ENCODE data around the gene BICD2. TPM values are rescaled to one million over a fixed set of nuclear protein-coding genes. Genes with fewer than 3 reads are reported as not detected.

BICD2 gene
- total and polyA plus RNA-seq, 7 donors = 21.6 to 44.4 (median 28.7) TPM

DNA sequence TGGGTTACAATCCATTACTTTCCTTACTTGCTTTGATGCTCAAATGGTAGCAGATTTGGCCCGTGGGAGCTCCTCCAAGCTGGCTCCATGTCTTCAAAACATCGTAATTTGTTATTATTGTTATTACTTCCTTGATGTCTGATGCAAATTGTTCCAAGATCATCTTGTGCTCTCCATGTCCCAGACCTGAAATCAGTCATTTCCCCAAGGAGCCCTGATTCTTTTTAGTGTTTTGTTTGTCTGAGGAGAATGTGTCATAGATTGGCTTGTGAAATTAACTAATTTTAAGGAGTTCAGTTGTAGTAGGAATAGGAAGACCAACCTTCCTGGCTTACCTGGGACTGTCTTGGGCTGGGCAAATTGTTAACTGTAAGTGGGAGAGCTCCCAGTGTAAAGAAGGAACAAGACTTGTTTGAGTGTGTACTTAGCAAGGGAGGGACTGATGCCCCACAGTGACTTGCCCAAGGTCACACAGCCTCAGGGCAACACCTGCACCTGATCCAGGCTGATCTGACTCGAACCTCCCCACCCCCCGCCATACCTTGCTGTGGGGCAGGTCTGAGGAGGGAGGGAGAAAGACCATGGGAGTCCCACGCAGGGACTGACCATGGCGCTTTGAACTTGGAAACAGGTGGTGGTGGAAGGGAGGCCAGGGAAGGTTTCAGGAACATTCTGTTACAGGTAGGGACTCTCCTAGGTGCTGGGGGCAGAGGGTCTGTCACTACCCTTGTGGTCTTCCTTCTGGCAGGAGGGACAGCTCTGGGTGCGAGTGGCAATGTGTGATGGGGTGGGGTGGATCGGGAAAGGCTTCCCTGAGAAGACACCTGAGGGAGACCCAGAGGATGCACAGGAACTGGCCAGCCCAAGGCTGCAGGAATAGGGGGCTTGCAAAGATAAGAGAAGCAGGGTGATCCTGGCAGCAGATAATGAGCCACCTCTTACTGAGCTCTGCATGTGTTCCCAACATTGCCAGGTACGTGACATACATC, 2.7 kb upstream of the BICD2 start:
- Histone ChIP-seq H3K4me3 (no peak overlapping the region), H3K9me3 (no peaks in the 10 kb centered on the region), H3K4me1 (peaks cover 23% of the 10 kb centered on the region), H3K27ac (no peak overlapping the region), H3K27me3 (ENCODE audit: insufficient read depth in 3 of 3, low read length in 2 of 3) (no peaks in the 10 kb centered on the region), H3K36me3 (ENCODE audit: insufficient read depth in 1 of 2, low read depth in 1 of 2) (no peaks in the 10 kb centered on the region)
- 79 to 87% (median 80%) methylated on average over 9 of the region's 9 CpGs for WGBS, 3 donors
- intact Hi-C loops (cut with DNase I) = loop anchor here in 1 of 2 donors (2.0 kb wide), 1 partner anchor 97 kb away; the partner anchor contains the start of gene IPPK
- DNase-seq (no peak), ATAC-seq (no peak)
- TF ChIP-seq CTCF (IDR thresholded peaks at IDR 0.05) = no peak

DNA sequence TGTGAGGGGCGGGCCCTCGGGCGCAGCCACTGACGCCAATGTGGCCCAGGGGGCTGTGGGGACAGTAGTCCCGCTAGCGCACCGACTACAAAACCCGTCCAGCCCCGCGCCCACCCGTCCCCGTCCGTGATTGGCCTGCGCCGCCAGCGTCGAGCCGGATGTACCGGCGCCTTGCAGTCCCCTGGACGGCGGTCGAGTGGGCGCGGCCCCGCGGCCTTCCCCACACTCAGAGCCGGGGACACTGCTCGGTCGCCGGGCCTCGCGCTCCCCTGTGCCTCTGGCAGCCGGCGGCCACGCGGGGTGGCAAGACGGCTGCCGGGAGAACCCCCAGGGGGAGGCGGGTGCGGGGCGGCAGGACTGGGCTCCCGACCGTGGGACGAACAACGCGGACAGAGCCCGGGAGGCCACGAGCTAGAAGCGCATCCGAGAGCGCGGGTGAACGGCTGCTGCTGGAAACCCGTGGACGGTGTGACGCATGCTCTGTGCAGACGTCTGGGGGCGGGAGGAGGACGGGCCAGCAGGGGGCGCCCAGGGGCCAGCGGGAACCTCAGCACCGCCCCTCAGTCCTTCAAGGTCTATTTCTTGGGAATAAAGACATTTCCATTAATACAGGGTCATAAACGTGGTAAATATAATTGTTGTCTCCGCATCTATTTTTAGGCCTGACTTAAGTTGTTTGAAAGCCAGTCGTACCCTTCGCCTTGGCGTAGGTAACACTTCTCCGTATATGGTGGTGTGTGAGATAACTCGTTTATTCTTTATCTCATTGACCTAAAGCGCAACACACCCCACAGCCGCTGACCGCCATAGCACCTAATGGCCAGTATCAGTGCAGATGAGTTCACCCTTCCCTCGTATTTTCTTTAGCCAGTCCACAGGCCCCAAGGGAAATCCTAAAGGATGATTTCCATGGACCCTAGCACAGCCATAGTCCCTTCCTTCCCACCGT, 629 bp upstream of the BICD2 start:
- peak; percentile 94 for TF ChIP-seq CTCF (IDR thresholded peaks at IDR 0.05)
- no peaks in the 10 kb centered on the region for H3K9me3 ChIP-seq
- H3K4me3 ChIP-seq = peak overlapping the region; percentile 95
- peaks cover 42% of the 10 kb centered on the region for H3K4me1 ChIP-seq
- ATAC-seq (peak; percentile 95 to 96 (median 96)), DNase-seq (peak; percentile 99)
- 1 to 2% (median 1%) methylated on average over 60 to 75 of the region's 75 CpGs for WGBS, 3 donors
- no peaks in the 10 kb centered on the region for H3K27me3 ChIP-seq (ENCODE audit: insufficient read depth in 3 of 3, low read length in 2 of 3)
- H3K27ac ChIP-seq = peak overlapping the region; percentile 99
- H3K36me3 ChIP-seq (ENCODE audit: insufficient read depth in 1 of 2, low read depth in 1 of 2) = no peaks in the 10 kb centered on the region
- intact Hi-C loops (cut with DNase I) = loop anchor here (1.0 to 2.0 kb wide), 2 partner anchors 24 to 94 kb away; partner anchors contain the start of gene IPPK (in 1 of the 2)

- intact Hi-C loops (cut with DNase I) = loop anchor here in 1 of 2 donors (2.0 kb wide), 1 partner anchor 93 kb away; the partner anchor contains the start of gene IPPK
- peak; percentile 39 to 68 for DNase-seq
Measured at GRCh38 chr9:92763721-92764380, 782 bp downstream of the BICD2 start.

More at GRCh38 chr9:92763721-92764380, 782 bp downstream of the BICD2 start:
- Histone ChIP-seq H3K27me3 (ENCODE audit: insufficient read depth in 3 of 3, low read length in 2 of 3) (no peaks in the 10 kb centered on the region), H3K27ac (peak overlapping the region; percentile 75), H3K4me3 (peak overlapping the region; percentile 95), H3K4me1 (peaks cover 53% of the 10 kb centered on the region), H3K36me3 (ENCODE audit: insufficient read depth in 1 of 2, low read depth in 1 of 2) (no peaks in the 10 kb centered on the region), H3K9me3 (no peaks in the 10 kb centered on the region)
- TF ChIP-seq CTCF (IDR thresholded peaks at IDR 0.05) = no peak
- no peak for ATAC-seq
- 1 to 3% (median 2%) methylated on average over 36 to 42 of the region's 42 CpGs for WGBS, 3 donors

Measured in psoas muscle (tissue), 8 donors.